Measurements from ENCODE around the gene ENDOU. TPM values are rescaled to one million over a fixed set of nuclear protein-coding genes. Genes with fewer than 3 reads are reported as not detected.
A peak's percentile ranks its signal among the peaks of the same experiment; 100 is the strongest.
"Not testable (repeated sequence)": the region's sequence is repeated elsewhere in the genome, so short reads cannot be mapped to it uniquely, and the experiment has no call there.

The ENDOU gene
- total and polyA plus RNA-seq, 10 donors = 0.05 to 0.92 (median 0.24) TPM; not detected in 4

GRCh38 chr12:47686645-47687240 is 38.5 kb downstream of the ENDOU start:
- no peaks in the 10 kb centered on the region for H3K4me1 ChIP-seq
- H3K36me3 ChIP-seq = peaks cover 0 to 97% (median 25%) of the 10 kb centered on the region in 6 donors
- TF ChIP-seq CTCF (IDR thresholded peaks at IDR 0.05 in 8 of 11, conservative IDR thresholded peaks at IDR 0.05 in 3 of 11) (peak; percentile 17 to 65 (median 44)), POLR2A (IDR thresholded peaks at IDR 0.05) (no peak), POLR2AphosphoS5 (IDR thresholded peaks at IDR 0.05) (no peak)
- no peak overlapping the region for H3K4me3 ChIP-seq
- intact Hi-C loops (cut with DNase I; ENCODE audit: low total_unique reads) = loop anchor here (5.0 kb wide), 1 partner anchor 654 kb away; no protein-coding TSS in a partner anchor
- H3K27me3 ChIP-seq (replicated peaks in 1 of 7) = no peaks in the 10 kb centered on the region
- H3K27ac ChIP-seq = no peak overlapping the region
- 73 to 81% (median 76%) methylated on average over 4 of the region's 4 CpGs for WGBS, 5 donors
- no peaks in the 10 kb centered on the region for H3K9me3 ChIP-seq
- no peak for DNase-seq

DNA sequence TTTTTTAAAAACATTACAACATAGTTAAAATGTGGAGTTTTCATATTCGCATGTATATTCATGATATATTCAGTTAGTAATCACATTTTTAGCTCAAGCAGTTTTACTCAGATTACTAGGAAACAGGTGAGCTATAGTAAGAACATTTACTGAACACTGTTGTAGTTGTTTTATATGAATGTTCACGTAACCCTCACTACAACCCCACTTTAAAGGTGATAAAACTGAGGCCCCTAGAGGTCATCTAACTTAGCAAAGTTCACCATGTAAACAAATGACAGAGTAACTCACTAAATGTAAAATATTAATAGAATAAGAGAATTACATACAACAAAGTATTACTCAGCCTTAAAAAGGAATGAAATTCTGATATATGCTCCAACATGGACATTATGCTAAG is 45.5 kb downstream of the ENDOU start:
- WGBS, 5 donors = 76 to 99% (median 98%) methylated on average over 2 of the region's 2 CpGs
- DNase-seq = no peak
- Histone ChIP-seq H3K27me3 (replicated peaks in 1 of 7) (no peaks in the 10 kb centered on the region), H3K9me3 (no peaks in the 10 kb centered on the region), H3K36me3 (peaks cover 0 to 94% (median 30%) of the 10 kb centered on the region in 6 donors), H3K4me3 (no peak overlapping the region), H3K27ac (no peak overlapping the region), H3K4me1 (no peaks in the 10 kb centered on the region)
- intact Hi-C loops (cut with DNase I; ENCODE audit: low total_unique reads) = no loop called here
- TF ChIP-seq POLR2AphosphoS5 (IDR thresholded peaks at IDR 0.05) (no peak), CTCF (IDR thresholded peaks at IDR 0.05 in 8 of 11, conservative IDR thresholded peaks at IDR 0.05 in 3 of 11) (no peak), POLR2A (IDR thresholded peaks at IDR 0.05) (no peak)

DNA sequence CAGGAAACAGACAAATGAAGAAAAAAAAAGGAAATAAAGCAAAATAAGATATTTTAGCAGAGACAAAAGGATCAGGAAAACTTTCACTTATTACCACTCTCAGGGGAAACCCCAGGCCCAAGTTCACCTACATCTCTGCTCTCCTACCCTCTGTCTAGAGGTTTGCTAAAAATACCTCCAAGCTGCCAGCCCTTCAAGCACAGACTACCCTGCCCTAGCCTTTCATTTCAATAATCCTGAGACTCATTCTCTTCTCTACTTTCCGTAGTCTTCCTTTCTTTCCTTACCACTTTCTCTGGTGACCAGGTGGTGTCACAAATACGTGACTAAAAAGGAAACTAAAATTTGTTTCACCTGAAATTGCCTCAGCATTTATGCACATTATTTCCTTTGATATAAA is 53.2 kb downstream of the ENDOU start:
- Histone ChIP-seq H3K9me3 (no peaks in the 10 kb centered on the region), H3K36me3 (peaks cover 0 to 99% (median 26%) of the 10 kb centered on the region in 6 donors), H3K4me3 (no peak overlapping the region), H3K4me1 (no peaks in the 10 kb centered on the region), H3K27ac (no peak overlapping the region), H3K27me3 (replicated peaks in 1 of 7) (no peaks in the 10 kb centered on the region)
- no peak for TF ChIP-seq POLR2A (IDR thresholded peaks at IDR 0.05)
- no peak for TF ChIP-seq CTCF (IDR thresholded peaks at IDR 0.05 in 8 of 11, conservative IDR thresholded peaks at IDR 0.05 in 3 of 11)
- no peak for TF ChIP-seq POLR2AphosphoS5 (IDR thresholded peaks at IDR 0.05)
- intact Hi-C loops (cut with DNase I; ENCODE audit: low total_unique reads) = no loop called here
- DNase-seq = no peak
- 73 to 89% (median 80%) methylated on average over 2 of the region's 2 CpGs for WGBS, 5 donors

DNA sequence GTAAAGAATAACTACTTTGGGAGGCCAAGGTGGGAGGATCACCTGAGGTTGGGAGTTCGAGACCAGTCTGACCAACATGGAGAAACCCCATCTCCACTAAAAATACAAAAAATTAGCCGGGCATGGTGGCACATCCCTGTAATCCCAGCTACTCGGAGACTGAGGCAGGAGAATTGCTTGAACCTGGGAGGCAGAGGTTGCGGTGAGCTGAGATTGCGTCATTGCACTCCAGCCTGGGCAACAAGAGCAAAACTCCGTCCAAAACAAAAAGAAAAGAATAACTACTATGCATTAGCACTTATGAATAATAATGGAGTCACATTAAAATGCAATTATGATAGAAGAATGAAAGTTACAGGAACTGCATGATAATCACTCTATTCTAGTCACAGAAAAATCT is 57.4 kb downstream of the ENDOU start:
- H3K36me3 ChIP-seq = peaks cover 2 to 100% (median 44%) of the 10 kb centered on the region in 6 donors
- H3K27ac ChIP-seq; H3K4me3 ChIP-seq; H3K27me3 ChIP-seq (replicated peaks in 1 of 7); intact Hi-C loops (cut with DNase I; ENCODE audit: low total_unique reads); H3K4me1 ChIP-seq; H3K9me3 ChIP-seq; DNase-seq: not testable (repeated sequence)
- 92 to 98% (median 94%) methylated on average over 6 of the region's 6 CpGs for WGBS, 5 donors

Other genes starting within 250 kb of the ENDOU start
- gene RPAP3, start 19.5 kb downstream of the ENDOU start, total RNA-seq = 10 to 100 TPM; 15.8 to 35.5 (median 27.1) TPM
- 10 to 100 TPM; 12.2 to 15.2 (median 14.4) TPM for gene RPAP3, start 19.5 kb downstream of the ENDOU start, polyA plus RNA-seq
- gene RAPGEF3, start 33.4 kb upstream of the ENDOU start, total RNA-seq = 10 to 100 TPM; 50.6 to 84.3 (median 57.8) TPM
- 100 to 1,000 TPM in 1 of 3 donors, 10 to 100 TPM in 2; 21.4 to 116 (median 64.3) TPM for gene RAPGEF3, start 33.4 kb upstream of the ENDOU start, polyA plus RNA-seq
- 10 to 100 TPM; 20.2 to 66.4 (median 42.3) TPM for gene SLC48A1, start 47.7 kb upstream of the ENDOU start, total RNA-seq
- 10 to 100 TPM in 1 of 3 donors, 1 to 10 TPM in 2; 8.4 to 24.1 (median 9.5) TPM for gene SLC48A1, start 47.7 kb upstream of the ENDOU start, polyA plus RNA-seq
- gene HDAC7, start 94.4 kb upstream of the ENDOU start, total RNA-seq = 100 to 1,000 TPM in 5 of 7 donors, 10 to 100 TPM in 2; 74.9 to 158 (median 132) TPM
- 10 to 100 TPM; 39.6 to 76.7 (median 52.2) TPM for gene HDAC7, start 94.4 kb upstream of the ENDOU start, polyA plus RNA-seq
- gene VDR, start 179.5 kb upstream of the ENDOU start, total RNA-seq = 10 to 100 TPM in 1 of 7 donors, 1 to 10 TPM in 6; 5.5 to 10.5 (median 6.4) TPM
- gene VDR, start 179.5 kb upstream of the ENDOU start, polyA plus RNA-seq = under 1 TPM; 0.70 to 0.89 (median 0.83) TPM
- gene TMEM106C, start 238.1 kb upstream of the ENDOU start, total RNA-seq = 100 to 1,000 TPM in 4 of 7 donors, 10 to 100 TPM in 3; 37.6 to 124 (median 109) TPM
- gene TMEM106C, start 238.1 kb upstream of the ENDOU start, polyA plus RNA-seq = 10 to 100 TPM; 30.1 to 49.1 (median 40.2) TPM